RPMI7951 (cell line): ENCODE data around the gene MYO1H. TPM values are rescaled to one million over a fixed set of nuclear protein-coding genes. Genes with fewer than 3 reads are reported as not detected.
"Not testable (repeated sequence)": the region's sequence is repeated elsewhere in the genome, so short reads cannot be mapped to it uniquely, and the experiment has no call there.

Source experiments
- DNase-seq: peaks from one replicate; pipeline ENCODE4 v3.0.0-alpha.2; 2012; ENCODE audit warnings: low read depth
- total RNA-seq: library from RNA; depleted of rRNA; stranded (reverse); fragments of >200 nt; shearing (Covaris generic); gene quantifications from 2 replicates; pipeline ENCODE4 v1.2.3, GENCODE V29; 2014; rRNA removed

MYO1H gene
- total RNA-seq = not detected in 2 replicates

GRCh38 chr12:109347589-109347988 is at the start of gene MYO1H:
Gene MYO1H (plus strand): TSS chr12:109347900. CDS start chr12:109347961, 61 bp downstream.
- DNase-seq = no peak

GRCh38 chr12:109299849-109300248 is 47.9 kb upstream of the MYO1H start:
- DNase-seq = no peak

- no peak for DNase-seq
Measured at GRCh38 chr12:109301643-109302168, 46.0 kb upstream of the MYO1H start.

- DNase-seq = no peak
Measured at GRCh38 chr12:109302358-109302757, 45.3 kb upstream of the MYO1H start.

- no peak for DNase-seq
Measured at GRCh38 chr12:109302770-109303169, 44.9 kb upstream of the MYO1H start.

- no peak for DNase-seq
Measured at GRCh38 chr12:109304485-109304884, 43.2 kb upstream of the MYO1H start.

- DNase-seq = no peak
Measured at GRCh38 chr12:109305547-109305946, 42.2 kb upstream of the MYO1H start.

GRCh38 chr12:109307051-109307450 is 40.6 kb upstream of the MYO1H start:
- DNase-seq = no peak

- no peak for DNase-seq
Measured at GRCh38 chr12:109308534-109309380, 38.9 kb upstream of the MYO1H start, which contains the start of gene FOXN4. Gene FOXN4 (minus strand): TSS chr12:109309284. CDS start chr12:109308321, 963 bp downstream.

- no peak for DNase-seq
Measured at GRCh38 chr12:109309381-109310246, 38.1 kb upstream of the MYO1H start.

GRCh38 chr12:109310247-109311125 is 37.2 kb upstream of the MYO1H start:
- DNase-seq = no peak

GRCh38 chr12:109321294-109321693 is 26.4 kb upstream of the MYO1H start:
- not testable (repeated sequence) for DNase-seq

- DNase-seq = no peak
Measured at GRCh38 chr12:109329003-109329402, 18.7 kb upstream of the MYO1H start.

- no peak for DNase-seq
Measured at GRCh38 chr12:109329686-109330085, 18.0 kb upstream of the MYO1H start.

GRCh38 chr12:109330282-109331230 is 17.1 kb upstream of the MYO1H start:
- no peak for DNase-seq

- no peak for DNase-seq
Measured at GRCh38 chr12:109331301-109331952, 16.3 kb upstream of the MYO1H start.

GRCh38 chr12:109334887-109335286 is 12.8 kb upstream of the MYO1H start:
- DNase-seq = no peak

GRCh38 chr12:109336593-109336992 is 11.1 kb upstream of the MYO1H start:
- DNase-seq = no peak

- DNase-seq = no peak
Measured at GRCh38 chr12:109343677-109344076, 4.0 kb upstream of the MYO1H start.

GRCh38 chr12:109345428-109345827 is 2.3 kb upstream of the MYO1H start:
- DNase-seq = no peak
